HG03139 (cell line): Measurements from ENCODE around the gene CCDC85A.

ENCODE experiments used
- ATAC-seq: cut with Tn5 transposase; IDR thresholded peaks from one replicate; pipeline ENCODE4 v1.9.1; 2021; ENCODE audit not compliant: unreplicated experiment

The CCDC85A gene

DNA sequence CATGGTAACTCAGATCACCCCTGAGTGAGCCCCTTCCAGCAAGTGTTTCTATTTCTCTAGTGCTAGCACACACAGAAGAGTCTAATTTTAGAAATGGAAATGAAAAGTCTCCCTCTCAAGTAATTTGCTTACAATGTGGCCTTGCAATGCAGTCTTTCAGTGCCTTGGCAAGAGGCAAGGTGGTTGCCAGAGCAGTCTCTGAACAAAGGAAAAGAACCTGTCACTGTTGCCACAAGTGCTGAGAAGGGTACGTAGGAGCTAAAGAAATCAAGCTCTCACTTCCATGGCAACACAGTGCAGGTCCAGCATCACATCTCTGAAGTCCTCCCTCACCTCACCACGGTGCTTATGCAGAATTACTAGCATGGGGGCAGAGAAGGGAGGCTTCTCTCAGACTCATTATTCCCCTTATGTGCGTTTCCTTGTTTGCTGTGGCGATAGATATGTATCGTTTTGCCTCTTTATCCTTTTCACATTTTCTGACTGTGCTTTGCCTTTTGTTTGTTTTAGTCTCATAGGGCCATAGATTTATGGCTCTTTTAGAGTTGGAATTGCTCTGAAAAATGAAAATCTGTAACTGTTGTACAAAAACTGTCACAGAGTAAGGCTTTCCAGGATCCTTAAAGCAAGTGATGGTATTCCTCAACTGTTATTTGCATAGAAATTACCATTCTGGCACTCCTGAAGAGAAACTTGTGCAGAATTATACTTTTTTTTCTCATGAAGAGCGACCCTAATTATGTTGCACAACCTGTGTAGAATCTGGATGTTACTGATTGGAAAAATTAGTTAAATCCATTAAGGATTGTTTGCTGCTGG, 164.8 kb downstream of the CCDC85A start:
- no peak for ATAC-seq

DNA sequence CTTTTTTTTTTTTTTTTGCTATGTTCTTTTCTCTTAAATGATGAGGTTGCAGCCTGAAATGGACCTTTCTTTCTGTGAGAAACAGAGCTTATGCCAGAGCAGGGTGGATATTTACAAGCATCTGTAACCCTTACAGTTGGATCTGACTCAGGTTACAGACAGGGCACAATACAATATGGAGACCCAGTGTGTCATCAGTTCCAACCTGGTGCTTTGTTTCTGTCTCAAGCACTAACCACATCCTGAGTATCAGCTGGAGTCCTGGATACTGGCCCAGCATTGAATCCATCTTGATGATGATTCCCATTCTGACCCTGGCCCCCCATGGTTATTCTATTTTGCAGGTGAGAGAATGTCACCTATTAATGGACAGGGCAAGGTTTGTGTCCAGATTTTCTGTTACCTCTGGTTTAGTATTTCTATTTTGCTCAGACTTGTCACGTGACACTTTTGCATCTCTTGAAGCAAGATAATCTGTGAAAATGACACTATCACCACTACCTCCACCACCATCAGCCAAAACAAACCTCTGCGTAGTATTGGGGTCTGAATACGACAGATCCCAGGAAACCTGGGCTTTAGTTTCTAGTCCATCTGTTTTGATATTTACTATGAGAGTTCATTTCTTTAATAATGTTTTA, 174.0 kb downstream of the CCDC85A start:
- no peak for ATAC-seq

DNA sequence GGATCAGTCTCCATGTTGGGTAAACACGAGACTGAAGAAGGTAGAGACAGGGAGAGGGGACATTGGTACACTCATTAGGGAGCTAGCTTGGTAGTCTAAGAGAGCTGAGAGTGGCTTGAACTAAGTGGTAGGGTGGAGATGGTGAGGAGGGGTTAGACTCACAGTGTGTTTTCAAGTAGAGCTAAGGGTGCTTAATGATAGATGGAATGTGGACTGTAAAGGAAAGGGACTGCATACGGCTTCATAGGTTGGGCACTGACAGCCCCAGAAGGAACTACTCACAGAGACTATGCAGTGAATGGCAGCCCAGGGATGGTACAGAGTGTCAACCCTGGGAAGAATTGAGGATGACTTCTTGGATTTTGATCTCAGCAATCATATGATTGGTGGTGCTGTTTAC, 178.1 kb downstream of the CCDC85A start:
- ATAC-seq = no peak

DNA sequence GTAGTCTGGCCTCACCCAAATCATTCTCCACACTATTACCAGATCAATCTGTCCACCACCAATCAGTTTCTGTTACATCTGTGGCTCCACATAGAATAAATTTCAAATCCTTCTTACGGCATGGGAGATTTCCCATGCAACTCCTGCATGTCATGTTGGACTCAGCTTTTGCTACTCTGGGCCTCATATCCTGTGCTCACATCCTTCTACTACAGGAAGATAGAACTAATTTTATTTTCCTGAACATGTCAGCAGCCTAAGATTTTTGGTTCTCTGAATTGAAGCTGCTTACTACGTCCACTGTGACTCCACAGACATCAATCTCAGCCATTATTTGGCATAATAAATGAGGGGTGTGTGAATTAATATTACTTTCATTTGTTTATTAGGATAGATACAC, 181.1 kb downstream of the CCDC85A start:
- ATAC-seq = no peak

DNA sequence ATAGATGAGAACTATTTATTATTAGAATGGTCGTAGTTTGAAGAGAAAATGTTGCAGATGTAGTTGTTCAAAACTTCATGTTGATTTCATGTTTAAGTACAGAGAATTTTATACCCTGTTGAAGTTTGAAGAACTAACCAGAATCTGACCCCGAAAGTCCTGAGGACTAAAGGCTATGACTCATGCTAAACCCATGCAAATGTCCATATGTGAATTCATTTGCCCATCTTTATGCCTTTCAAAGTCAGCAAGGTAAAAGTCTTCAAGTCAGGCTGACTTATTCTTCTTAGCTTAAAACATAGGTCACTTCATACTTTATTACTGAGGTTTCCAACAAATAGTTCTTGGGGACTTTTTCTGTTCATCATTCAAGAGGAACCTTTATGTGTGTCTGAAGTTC, 185.5 kb downstream of the CCDC85A start:
- ATAC-seq = no peak

DNA sequence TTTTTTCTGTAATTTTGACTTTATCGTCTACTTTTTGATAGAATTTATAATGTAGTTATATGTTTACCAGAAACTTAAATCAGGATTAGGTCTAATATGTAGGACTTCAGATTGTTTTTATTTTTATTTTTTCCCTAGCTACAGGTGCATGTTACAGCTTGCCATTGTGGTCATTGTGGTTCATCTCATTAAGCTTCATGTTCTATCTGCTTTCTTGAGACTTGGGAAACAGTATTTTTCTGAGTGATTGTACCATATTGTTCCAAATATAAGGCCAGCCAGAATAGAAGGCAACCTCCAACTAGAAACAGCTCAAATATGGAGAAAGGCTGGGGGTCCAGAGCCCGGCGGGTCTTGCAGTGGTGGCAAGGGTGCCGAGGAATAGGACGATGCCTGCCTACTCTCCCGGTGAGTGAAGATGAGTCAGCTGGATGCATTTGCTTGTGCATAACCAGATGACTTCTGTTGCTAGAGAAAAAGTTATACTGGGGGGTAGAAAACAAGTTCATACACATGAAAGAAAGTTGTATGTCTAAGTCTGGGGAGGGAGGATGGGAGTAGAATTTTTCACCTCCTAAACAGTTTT, 188.4 kb downstream of the CCDC85A start:
- ATAC-seq = no peak

DNA sequence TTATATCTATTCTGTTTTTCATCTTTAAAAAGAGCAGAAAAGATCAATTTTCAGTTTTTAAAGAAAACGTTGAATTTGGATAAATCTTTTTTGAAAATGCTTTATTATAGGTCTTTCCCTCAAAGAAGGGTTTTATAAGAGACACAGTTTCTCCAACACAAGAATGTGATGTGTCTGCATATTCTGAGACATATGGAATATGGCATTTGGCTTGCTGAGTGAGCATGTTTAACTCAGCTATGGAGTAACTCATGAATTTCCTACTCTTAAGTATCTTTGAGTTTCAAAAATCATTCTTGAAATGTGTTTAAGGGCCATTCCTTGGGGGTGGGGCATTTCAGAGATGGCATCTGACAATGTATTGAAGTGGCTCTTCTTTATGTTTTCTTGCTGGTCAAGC, 191.5 kb downstream of the CCDC85A start:
- ATAC-seq = no peak

DNA sequence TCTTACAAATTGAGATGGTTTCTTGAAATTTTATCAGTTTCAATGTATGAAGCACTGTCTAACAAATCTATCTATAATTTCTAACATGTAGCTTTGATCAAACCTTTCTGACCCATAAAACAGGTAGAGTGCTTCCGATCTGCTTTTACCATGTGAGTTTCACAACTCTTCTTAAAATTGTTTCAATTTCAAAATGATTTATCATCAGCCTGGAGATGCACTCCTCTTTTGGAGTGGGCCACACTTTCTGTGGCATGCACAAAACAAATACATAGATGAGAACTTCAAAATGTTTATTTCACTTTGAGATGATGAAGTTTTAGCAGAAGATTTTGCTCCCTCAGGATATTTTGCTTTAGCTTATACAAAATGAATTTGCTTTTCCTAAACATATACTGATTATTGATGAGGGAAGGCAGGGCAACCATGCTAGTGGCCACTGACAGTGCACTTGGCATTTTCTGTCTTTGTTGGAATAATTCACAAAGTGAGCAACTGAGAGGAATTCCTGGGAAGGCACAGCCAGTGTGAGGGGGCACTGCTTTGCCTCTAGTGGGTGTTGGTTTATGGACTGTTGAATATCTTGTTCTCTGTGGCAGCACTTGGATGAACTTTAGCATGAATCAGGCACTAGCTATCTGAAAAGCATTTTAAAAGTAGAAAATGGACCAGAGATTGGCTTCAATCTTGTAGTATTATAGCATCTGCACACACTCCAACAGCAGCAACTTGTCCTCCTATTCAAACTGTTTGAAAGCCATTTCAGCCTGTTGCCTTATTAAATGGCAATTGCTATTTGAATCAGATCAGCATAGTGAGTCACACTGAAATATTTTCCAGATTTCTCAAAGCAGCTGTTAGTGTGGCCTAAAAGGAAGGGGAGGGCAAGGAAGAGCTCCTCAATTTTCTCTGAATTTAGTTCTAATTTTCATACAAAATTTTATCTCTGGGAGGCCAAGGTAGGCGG, 193.2 kb downstream of the CCDC85A start:
- no peak for ATAC-seq

DNA sequence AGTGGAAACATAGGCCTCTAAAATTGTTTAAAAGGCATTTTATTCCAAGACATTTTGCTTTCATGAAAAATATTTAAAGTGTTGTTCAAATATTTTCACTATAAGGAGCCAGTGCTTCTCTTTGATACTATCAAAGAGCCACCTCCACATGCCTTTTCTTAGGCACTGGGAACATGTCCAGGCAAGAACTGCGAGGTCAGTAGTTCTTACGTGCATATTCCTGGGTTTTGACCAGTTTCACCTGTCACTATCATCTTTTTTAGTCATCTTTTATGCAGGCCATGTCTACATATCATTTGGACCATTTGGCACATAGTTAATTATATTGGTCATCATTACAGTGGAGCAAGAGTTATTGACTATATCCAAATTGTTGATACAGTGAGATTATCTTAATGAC, 195.3 kb downstream of the CCDC85A start:
- ATAC-seq = no peak

DNA sequence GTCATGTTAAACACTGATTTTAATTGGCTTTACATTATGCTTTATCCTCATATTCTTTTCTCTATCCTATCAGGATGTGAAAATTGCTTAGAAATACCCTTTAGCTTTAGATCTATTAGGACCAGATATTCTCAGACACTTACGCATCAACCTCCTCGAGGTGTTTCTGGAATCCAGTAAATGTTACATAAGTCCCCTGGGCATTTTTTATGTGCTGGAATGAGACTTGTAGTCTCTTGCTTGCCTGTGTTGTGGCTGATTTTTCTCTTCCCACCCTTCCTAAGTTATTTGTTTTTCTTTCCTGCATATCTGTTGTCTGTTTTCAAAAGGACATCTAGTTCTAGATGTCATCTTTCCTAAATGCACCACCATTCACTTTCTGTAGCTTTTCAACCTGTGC, 197.1 kb downstream of the CCDC85A start:
- no peak for ATAC-seq

DNA sequence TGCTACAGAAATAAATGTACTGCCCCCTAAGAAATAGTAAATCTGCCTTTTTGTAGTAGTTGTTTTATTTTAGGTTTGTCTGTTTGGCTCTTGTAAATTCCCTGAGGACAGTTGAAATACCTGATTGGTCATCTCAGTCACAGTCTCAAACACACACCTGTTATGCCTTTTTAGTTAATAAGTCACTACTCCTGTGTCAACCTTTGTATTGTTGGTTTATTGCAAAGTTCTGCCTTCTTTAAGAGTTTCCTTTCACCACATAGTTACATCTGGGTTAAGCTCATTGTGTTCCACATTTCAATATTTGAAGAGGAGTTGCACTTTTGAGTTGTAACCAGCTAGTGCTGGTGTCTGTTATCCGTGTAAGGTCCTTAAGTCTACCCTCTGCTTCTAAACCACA, 198.7 kb downstream of the CCDC85A start:
- no peak for ATAC-seq

DNA sequence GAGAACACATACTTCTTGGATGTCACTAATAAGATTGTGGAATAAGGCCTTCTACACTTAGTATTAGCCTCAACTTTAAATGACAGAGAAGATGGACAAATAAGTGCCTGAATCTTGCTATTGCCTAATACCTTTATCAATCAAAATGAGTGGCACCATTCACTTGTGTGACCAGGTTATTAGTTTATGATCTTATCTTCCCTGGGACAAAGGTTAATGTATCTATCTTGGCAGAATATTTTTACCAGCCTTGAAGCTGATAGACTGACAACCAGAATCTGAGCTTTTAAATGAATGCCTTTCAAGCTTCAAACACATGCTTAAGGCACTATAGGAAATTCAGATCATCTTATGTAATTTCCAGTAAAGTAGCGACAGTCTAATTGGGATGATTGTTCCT, 202.9 kb downstream of the CCDC85A start:
- ATAC-seq = no peak

DNA sequence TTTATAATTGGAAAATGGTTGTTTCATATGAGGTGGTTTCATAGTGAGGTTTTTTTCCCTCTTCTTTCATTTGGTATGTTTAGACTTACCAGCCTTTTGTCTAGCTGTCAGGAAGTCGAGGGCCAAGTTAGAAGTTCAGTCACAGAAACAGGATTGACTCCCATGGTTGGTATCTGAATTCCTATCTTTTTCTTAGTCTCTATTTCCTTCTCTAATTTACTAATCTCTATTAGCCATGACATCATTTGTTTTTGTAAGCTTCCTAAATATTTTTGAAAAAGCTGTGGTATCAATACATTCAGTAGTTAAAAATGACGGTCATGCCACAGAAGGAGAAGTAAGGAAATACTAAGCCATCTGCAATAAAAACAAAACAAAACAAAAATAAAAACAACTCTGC, 206.9 kb downstream of the CCDC85A start:
- ATAC-seq = no peak

DNA sequence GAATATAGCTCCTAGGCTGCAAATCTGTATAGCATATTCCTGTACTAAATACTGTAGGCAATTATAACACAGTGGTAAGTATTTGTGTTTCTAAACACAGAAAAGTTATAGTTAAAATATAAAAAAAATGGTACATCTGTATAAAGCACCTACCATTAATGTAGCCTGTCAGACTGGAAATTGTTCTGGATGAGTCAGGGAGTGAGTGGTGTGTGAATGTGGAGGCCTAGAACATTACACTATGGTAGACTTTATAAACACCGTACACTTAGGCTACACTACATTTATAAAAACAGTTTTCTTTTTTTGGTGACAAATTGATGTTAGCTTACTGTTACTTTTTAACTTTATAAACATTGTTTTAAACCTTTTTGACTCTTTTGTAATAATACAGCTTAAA, 226.3 kb downstream of the CCDC85A start:
- ATAC-seq = no peak

DNA sequence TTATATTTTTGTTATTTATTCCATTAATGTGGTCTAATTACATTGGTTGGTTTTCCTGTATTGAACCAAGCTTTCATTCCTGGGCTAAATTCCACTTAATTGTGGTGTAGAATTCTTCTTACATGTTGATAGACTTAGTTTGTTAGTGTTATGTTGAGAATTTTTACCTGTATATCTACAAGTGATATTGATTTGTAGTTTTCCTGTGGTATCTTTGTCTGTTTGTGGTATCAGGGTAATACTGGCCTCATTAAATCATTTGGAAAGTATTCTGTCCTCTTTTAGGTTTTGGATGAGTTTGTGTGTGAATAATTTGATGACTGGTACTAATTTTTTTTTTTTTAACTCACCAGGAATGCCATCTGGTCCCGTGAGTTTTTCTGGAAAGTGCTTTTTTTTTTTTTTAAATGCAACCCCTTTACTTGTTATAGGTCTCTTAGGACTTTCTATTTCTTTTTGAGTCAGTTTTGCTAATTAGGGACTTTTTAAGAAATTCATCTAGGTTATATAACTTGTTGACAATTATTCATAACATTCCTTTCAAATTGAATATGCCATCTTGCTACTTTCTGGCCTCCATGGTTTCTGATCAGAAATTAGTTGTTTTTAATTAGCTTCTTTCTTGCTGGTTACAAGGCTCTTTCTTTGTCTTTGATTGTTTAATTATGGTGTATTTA, 232.8 kb downstream of the CCDC85A start:
- ATAC-seq = no peak
